HL-60 (cell line): ENCODE data around the gene C20orf144.
"Not testable (repeated sequence)": the region's sequence is repeated elsewhere in the genome, so short reads cannot be mapped to it uniquely, and the experiment has no call there.

Experiments used
- SPI1 ChIP-seq: IDR thresholded peaks from 2 replicates; pipeline ENCODE4 v1.6.1; 2012; ENCODE audit warnings: low read depth, mild to moderate bottlenecking, borderline replicate concordance
- TF ChIP-seq, protein P1 (sequence below): IDR thresholded peaks from one replicate; pipeline ENCODE4 v1.5.1; 2011; ENCODE audit warnings: low read length, control low read depth, inconsistent platforms; ENCODE audit not compliant: insufficient read depth

DNA sequence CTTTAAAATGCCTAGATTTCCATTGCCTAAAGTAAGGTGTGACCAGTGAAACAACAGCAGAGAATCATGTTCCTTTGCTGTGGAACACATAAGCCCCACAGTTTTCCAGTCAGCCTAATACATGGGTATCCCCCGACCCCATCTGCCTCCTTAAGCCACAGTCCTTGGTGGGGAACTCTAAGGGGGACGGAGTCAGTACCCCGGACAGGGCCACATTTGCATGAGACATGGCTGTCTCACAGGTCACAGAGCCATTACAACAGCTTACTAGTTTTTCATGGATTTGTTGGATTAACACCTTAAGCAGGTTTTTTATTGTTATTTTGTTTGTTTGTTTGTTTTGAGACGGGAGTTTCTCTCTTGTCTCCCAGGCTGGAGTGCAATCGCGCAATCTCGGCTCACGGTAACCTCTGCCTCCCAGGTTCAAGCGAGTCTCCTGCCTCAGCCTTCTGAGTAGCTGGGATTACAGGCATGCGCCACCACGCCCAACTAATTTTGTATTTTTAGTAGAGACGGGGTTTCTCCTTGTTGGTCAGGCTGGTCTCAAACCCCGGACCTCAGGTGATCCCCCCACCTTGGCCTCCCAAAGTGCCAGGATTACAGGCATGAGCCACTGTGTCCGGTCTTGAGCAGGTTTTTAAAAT, 15.0 kb upstream of the C20orf144 start:
- TF ChIP-seq, protein P1, sequence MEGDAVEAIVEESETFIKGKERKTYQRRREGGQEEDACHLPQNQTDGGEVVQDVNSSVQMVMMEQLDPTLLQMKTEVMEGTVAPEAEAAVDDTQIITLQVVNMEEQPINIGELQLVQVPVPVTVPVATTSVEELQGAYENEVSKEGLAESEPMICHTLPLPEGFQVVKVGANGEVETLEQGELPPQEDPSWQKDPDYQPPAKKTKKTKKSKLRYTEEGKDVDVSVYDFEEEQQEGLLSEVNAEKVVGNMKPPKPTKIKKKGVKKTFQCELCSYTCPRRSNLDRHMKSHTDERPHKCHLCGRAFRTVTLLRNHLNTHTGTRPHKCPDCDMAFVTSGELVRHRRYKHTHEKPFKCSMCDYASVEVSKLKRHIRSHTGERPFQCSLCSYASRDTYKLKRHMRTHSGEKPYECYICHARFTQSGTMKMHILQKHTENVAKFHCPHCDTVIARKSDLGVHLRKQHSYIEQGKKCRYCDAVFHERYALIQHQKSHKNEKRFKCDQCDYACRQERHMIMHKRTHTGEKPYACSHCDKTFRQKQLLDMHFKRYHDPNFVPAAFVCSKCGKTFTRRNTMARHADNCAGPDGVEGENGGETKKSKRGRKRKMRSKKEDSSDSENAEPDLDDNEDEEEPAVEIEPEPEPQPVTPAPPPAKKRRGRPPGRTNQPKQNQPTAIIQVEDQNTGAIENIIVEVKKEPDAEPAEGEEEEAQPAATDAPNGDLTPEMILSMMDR, result not testable (repeated sequence)
- not testable (repeated sequence) for TF ChIP-seq SPI1
